Embryonic facial prominence (tissue), 1 donor: ENCODE results near the gene ADAMTS13.

Source experiments
- DNase-seq: peaks from one replicate; pipeline ENCODE4 v3.0.0-alpha.2; 2016; ENCODE audit errors: extremely low spot score

Gene ADAMTS13

GRCh38 chr9:133489253-133490190, 67.4 kb downstream of the ADAMTS13 start:
- no peak for DNase-seq

- DNase-seq, result no peak
These were observed 68.1 kb downstream of the ADAMTS13 start for GRCh38 chr9:133490201-133490681.

GRCh38 chr9:133490865-133491655, 68.9 kb downstream of the ADAMTS13 start:
- no peak for DNase-seq

GRCh38 chr9:133491656-133491925, 69.4 kb downstream of the ADAMTS13 start:
- no peak for DNase-seq

GRCh38 chr9:133492061-133493021, 70.2 kb downstream of the ADAMTS13 start:
- no peak for DNase-seq

GRCh38 chr9:133493428-133493827, 71.3 kb downstream of the ADAMTS13 start:
- no peak for DNase-seq

- DNase-seq, result no peak
These were observed 71.8 kb downstream of the ADAMTS13 start for GRCh38 chr9:133493845-133494540.

GRCh38 chr9:133494636-133495326, 72.6 kb downstream of the ADAMTS13 start:
- no peak for DNase-seq

- no peak for DNase-seq
These were observed 73.4 kb downstream of the ADAMTS13 start for GRCh38 chr9:133495327-133496293.

GRCh38 chr9:133496861-133497842, 75.0 kb downstream of the ADAMTS13 start:
- no peak for DNase-seq

- no peak for DNase-seq
These were observed 77.1 kb downstream of the ADAMTS13 start for GRCh38 chr9:133499132-133499891.

- no peak for DNase-seq
These were observed 77.7 kb downstream of the ADAMTS13 start for GRCh38 chr9:133499892-133500270.

GRCh38 chr9:133502112-133502511, 79.9 kb downstream of the ADAMTS13 start:
- DNase-seq, result no peak

- DNase-seq, result no peak
These were observed 83.1 kb downstream of the ADAMTS13 start for GRCh38 chr9:133505186-133505830.

GRCh38 chr9:133505901-133506652, 83.9 kb downstream of the ADAMTS13 start:
- no peak for DNase-seq

GRCh38 chr9:133506653-133507038, 84.5 kb downstream of the ADAMTS13 start:
- DNase-seq, result no peak
